GM12878 (cell line): ENCODE measurements around the gene GGT7. TPM values are rescaled to one million over a fixed set of nuclear protein-coding genes. Genes with fewer than 3 reads are reported as not detected.

Source experiments
- ATAC-seq: fragments of 200-7000 bp; cut with Tn5 transposase; 3 replicates; pipeline ENCODE4 v1.9.1; 2020; ENCODE audit warnings: mild to moderate bottlenecking, moderate library complexity
- BruUV-seq: library from RNA; stranded (reverse); fragments of 400-500 nt; replicated peaks from 2 replicates; lab custom pipeline; 2021; lab: Mats Ljungman, UMichigan
- CTCF ChIA-PET: fragments of 300-600 bp; sonication (Branson Sonifier 250); formaldehyde crosslinking; extraction: SDS; loops from one replicate; lab custom pipeline; 2021; ENCODE audit warnings: inconsistent platforms; lab: Yijun Ruan, JAX
- POLR2A ChIA-PET: fragments of 350-600 bp; formaldehyde crosslinking; extraction: SDS; loops from one replicate; lab custom pipeline; 2021; ENCODE audit warnings: inconsistent platforms; lab: Charles Lee
- RAD21 ChIA-PET: fragments of 300-600 bp; sonication (Branson Sonifier 250); formaldehyde crosslinking; loops from one replicate; lab custom pipeline; 2023; ENCODE audit warnings: antibody characterized with exemption; ENCODE audit not compliant: unreplicated experiment; lab: Charles Lee
- SMC1A ChIA-PET: fragments of 300-600 bp; sonication (Branson Sonifier 250); formaldehyde crosslinking; loops from one replicate; lab custom pipeline; 2023; ENCODE audit not compliant: unreplicated experiment, uncharacterized antibody; lab: Charles Lee
- DNase-seq: peaks from one replicate; pipeline ENCODE4 v3.0.0-alpha.2; 2011; ENCODE audit warnings: low read depth, low spot score
- FAIRE-seq: peaks from 3 replicates; lab custom pipeline; 2011; peaks lifted over from hg19 to GRCh38; lab: Jason Lieb, UNC
- H2AFZ ChIP-seq: 2 replicates; pipeline ENCODE4 v1.6.0; 2011; ENCODE audit warnings: low read depth, low read length, control low read depth; ENCODE audit not compliant: control insufficient read depth
- H3K27ac ChIP-seq: 2 replicates; pipeline ENCODE4 v1.5.1; 2011; ENCODE audit warnings: control low read depth; ENCODE audit not compliant: control insufficient read depth, insufficient read depth
- H3K27me3 ChIP-seq, 2 experiments: replicated peaks in 1 of 2; 2 replicates each; pipeline versions ENCODE4 v1.6.0 to v1.6.1; 2011; ENCODE audit warnings: low read length in 1 of 2; ENCODE audit not compliant: control insufficient read depth in 2 of 2, insufficient read depth in 2 of 2
- H3K36me3 ChIP-seq, 2 experiments: 2 replicates each; pipeline ENCODE4 v1.5.1; 2011; ENCODE audit warnings: low read length in 1 of 2; ENCODE audit not compliant: control insufficient read depth in 2 of 2, insufficient read depth in 2 of 2
- H3K4me1 ChIP-seq: 2 replicates; pipeline ENCODE4 v1.6.1; 2011; ENCODE audit warnings: mild to moderate bottlenecking, low read length, moderate library complexity, mixed read lengths; ENCODE audit not compliant: control insufficient read depth, insufficient read depth
- H3K4me2 ChIP-seq: 2 replicates; pipeline ENCODE4 v1.6.0; 2011; ENCODE audit warnings: control low read depth; ENCODE audit not compliant: control insufficient read depth, insufficient read depth
- H3K4me3 ChIP-seq: fragments of 200-600 bp; sonication (generic); 2 replicates; pipeline ENCODE4 v1.5.1; 2016
- H3K79me2 ChIP-seq: 2 replicates; pipeline ENCODE4 v1.6.0; 2011; ENCODE audit warnings: low read length; ENCODE audit not compliant: control insufficient read depth, insufficient read depth
- H3K9ac ChIP-seq: 2 replicates; pipeline ENCODE4 v1.8.0; 2011; ENCODE audit warnings: low read length, control low read depth, mixed read lengths; ENCODE audit not compliant: control insufficient read depth, insufficient read depth
- H3K9me3 ChIP-seq: replicated peaks from 3 replicates; pipeline ENCODE4 v1.5.1; 2011; ENCODE audit warnings: mild to moderate bottlenecking, low read length; ENCODE audit not compliant: control insufficient read depth, insufficient read depth
- H4K20me1 ChIP-seq: 2 replicates; pipeline ENCODE4 v1.6.0; 2011; ENCODE audit not compliant: control insufficient read depth, insufficient read depth
- BCL3 ChIP-seq: IDR thresholded peaks from 2 replicates; pipeline ENCODE4 v1.6.1; 2011; ENCODE audit warnings: borderline replicate concordance, low read depth, mild to moderate bottlenecking, moderate library complexity, low read length; ENCODE audit not compliant: insufficient read depth, poor library complexity, severe bottlenecking
- E2F4 ChIP-seq: IDR thresholded peaks from 2 replicates; pipeline ENCODE4 v1.6.1; 2012; ENCODE audit warnings: low read depth, low read length, improper control_type of control experiment
- EP300 ChIP-seq, 2 experiments: fragments of 150-350 bp in 1 of 2; IDR thresholded peaks; 2 replicates each; pipeline ENCODE4 v1.6.1; 2011 to 2012; ENCODE audit warnings: low read depth in 2 of 2, low read length in 2 of 2, borderline replicate concordance in 1 of 2, improper control_type of control experiment in 1 of 2, inconsistent platforms in 1 of 2; ENCODE audit not compliant: control insufficient read depth in 1 of 2
- FOXM1 ChIP-seq: IDR thresholded peaks from 2 replicates; pipeline ENCODE4 v1.6.1; 2012; ENCODE audit warnings: low read depth, mild to moderate bottlenecking, inconsistent platforms, low read length, moderate library complexity
- HCFC1 ChIP-seq: fragments of 150-350 bp; IDR thresholded peaks from 2 replicates; pipeline ENCODE4 v1.6.1; 2014; ENCODE audit warnings: low read length
- IRF3 ChIP-seq: fragments of 450-650 bp; IDR thresholded peaks from 2 replicates; pipeline ENCODE4 v1.6.1; 2014; ENCODE audit warnings: mild to moderate bottlenecking
- MEF2A ChIP-seq: IDR thresholded peaks from 2 replicates; pipeline ENCODE4 v1.6.1; 2011; ENCODE audit warnings: low read depth, mild to moderate bottlenecking, low read length, moderate library complexity; ENCODE audit not compliant: insufficient read depth
- MLLT1 ChIP-seq: fragments of 450-650 bp; IDR thresholded peaks from 2 replicates; pipeline ENCODE4 v1.6.1; 2016; ENCODE audit warnings: mild to moderate bottlenecking
- NFIC ChIP-seq: IDR thresholded peaks from 2 replicates; pipeline ENCODE4 v1.6.1; 2012; ENCODE audit warnings: low read depth, mild to moderate bottlenecking, inconsistent platforms, low read length, moderate library complexity
- NRF1 ChIP-seq: conservative IDR thresholded peaks from 2 replicates; pipeline ENCODE4 v1.6.1; 2011; ENCODE audit warnings: mild to moderate bottlenecking, low read depth, low read length, improper control_type of control experiment
- POU2F2 ChIP-seq: IDR thresholded peaks from 3 replicates; pipeline ENCODE4 v1.6.1; 2011; ENCODE audit warnings: low read depth, mild to moderate bottlenecking, low read length, borderline replicate concordance
- SIN3A ChIP-seq: IDR thresholded peaks from 2 replicates; pipeline ENCODE4 v1.6.1; 2012; ENCODE audit warnings: low read depth, low read length, improper control_type of control experiment
- TAF1 ChIP-seq: IDR thresholded peaks from 2 replicates; pipeline ENCODE4 v1.6.1; 2011; ENCODE audit warnings: mild to moderate bottlenecking, low read depth, low read length, borderline replicate concordance
- WGBS: methylation state at CpG from one replicate; pipeline ENCODE4 v1.1.6; 2016; ENCODE audit warnings: low lambda C conversion rate; ENCODE audit not compliant: insufficient replicate concordance, insufficient coverage; ENCODE audit errors: missing lambda C conversion rate; 5-methylcytosine and 5-hydroxymethylcytosine counted together
- in situ Hi-C: fragments of 300-500 bp; cut with MboI; formaldehyde crosslinking; loops from 9 replicates; pipeline ENCODE4 v1.14.3; 2018; ENCODE audit warnings: mixed read lengths
- intact Hi-C: fragments of 100-400 bp; cut with micrococcal nuclease; formaldehyde crosslinking; loops from one replicate; pipeline ENCODE4 v1.14.2; 2022; ENCODE audit not compliant: unreplicated experiment
- polyA plus RNA-seq, 11 experiments: library from polyadenylated mRNA; depleted of rRNA in 4 of 11; unstranded in 6 of 11; stranded (reverse) in 5 of 11; fragments of >200 nt; fragmentation: Nextera tagmentation in 4 of 11; fragmentation: Illumina TruSeq in 1 of 11; extraction: Ambion mirVana in 4 of 11; extraction: Trizol in 1 of 11; gene quantifications; 1 replicate in 1 of 11; 2 replicates in 10 of 11; pipeline versions ENCODE4 v1.2.1 to v1.2.3, GENCODE V29; 2011 to 2016; ENCODE audit warnings: inconsistent platforms in 2 of 11, missing spikeins in 2 of 11, low read depth in 1 of 11
- total RNA-seq, 4 experiments: library from RNA; depleted of rRNA in 3 of 4; stranded (reverse); fragments of >200 nt in 3 of 4; fragmentation: Illumina TruSeq in 1 of 4; extraction: Trizol in 1 of 4; gene quantifications; 2 replicates each; pipeline versions ENCODE4 v1.2.1 to v1.2.3, GENCODE V29; 2013 to 2021

GGT7 gene
- total and polyA plus RNA-seq, 10 of the 15 experiments (the other 5 are each of a cell fraction or from before 2014, with no cell fraction given) = 0.02 to 14.7 (median 5.3) TPM

GRCh38 chr20:34863421-34863965 lies 9.2 kb downstream of the GGT7 start:
- H3K36me3 ChIP-seq = no peaks in the 10 kb centered on the region
- in situ Hi-C loops (no loop called here), intact Hi-C loops (no loop called here)
- CTCF ChIA-PET = interaction anchor here (3.8 kb wide), 1 partner anchor 12 kb away, joined by 18 read pairs; the partner anchor contains the start of gene ACSS2
- no peak overlapping the region for H3K4me2 ChIP-seq
- no peaks in the 10 kb centered on the region for H3K9me3 ChIP-seq
- H3K9ac ChIP-seq = no peak overlapping the region
- no peaks in the 10 kb centered on the region for H3K79me2 ChIP-seq
- no peak for DNase-seq
- BruUV-seq = no TSS peak
- no peak overlapping the region for H3K27ac ChIP-seq
- SMC1A ChIA-PET = no interaction called here
- H3K27me3 ChIP-seq = no peaks in the 10 kb centered on the region
- no peaks in the 10 kb centered on the region for H4K20me1 ChIP-seq
- RAD21 ChIA-PET = no interaction called here
- no peak overlapping the region for H3K4me3 ChIP-seq
- no peaks in the 10 kb centered on the region for H3K4me1 ChIP-seq
- TF ChIP-seq TAF1 (no peak), MLLT1 (no peak), NFIC (no peak), FOXM1 (no peak), HCFC1 (no peak), MEF2A (no peak), E2F4 (no peak), POU2F2 (no peak), EP300 (IDR thresholded peaks at IDR 0.05; ENCODE audit: borderline replicate concordance in 1 of 2, control insufficient read depth in 1 of 2, low read depth in 2 of 2, low read length in 2 of 2) (no peak), SIN3A (no peak), BCL3 (no peak), NRF1 (no peak), IRF3 (no peak)
- ATAC-seq = no peak
- POLR2A ChIA-PET = no interaction called here
- H2AFZ ChIP-seq = no peak overlapping the region
- FAIRE-seq = no peak
- 87% methylated on average over 28 of the region's 32 CpGs for WGBS
